ENCODE measurements around the gene ADCYAP1R1. TPM values are rescaled to one million over a fixed set of nuclear protein-coding genes. Genes with fewer than 3 reads are reported as not detected.

ADCYAP1R1 gene
- total and polyA plus RNA-seq, 2 donors (not counting 1 experiment from before 2014, with no cell fraction given), result not detected

DNA sequence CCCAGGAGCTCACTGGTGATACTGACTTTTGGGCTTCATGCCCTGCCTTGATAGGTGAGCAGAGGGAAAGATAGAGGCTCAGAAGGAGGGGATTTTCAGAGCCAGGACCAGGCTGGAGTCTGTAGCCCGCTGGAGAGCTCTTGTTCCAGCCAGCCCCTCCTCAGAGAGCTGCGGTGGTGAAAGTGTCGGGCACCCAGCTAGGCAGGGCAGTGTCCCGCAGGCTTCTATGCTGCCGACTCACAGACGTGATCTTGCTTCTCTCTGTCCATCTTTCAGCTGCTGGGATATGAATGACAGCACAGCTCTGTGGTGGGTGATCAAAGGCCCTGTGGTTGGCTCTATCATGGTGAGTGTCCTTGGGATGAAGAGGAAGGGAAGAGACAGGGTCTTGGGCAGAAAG is 35.2 kb downstream of the ADCYAP1R1 start:
- H3K4me3 ChIP-seq (ENCODE audit: control extremely low read depth in 1 of 5, extremely low read depth in 1 of 5, insufficient read depth in 1 of 5, low read depth in 2 of 5, low read length in 4 of 5), result no peak overlapping the region
- H3K79me2 ChIP-seq (ENCODE audit: control insufficient read depth, insufficient read depth, low read length), result no peaks in the 10 kb centered on the region
- TF ChIP-seq CTCF (IDR thresholded peaks at IDR 0.05), result no peak
- no peak for TF ChIP-seq EZH2 (IDR thresholded peaks at IDR 0.05; ENCODE audit: borderline replicate concordance, insufficient read depth, low read depth, low read length, poor library complexity, severe bottlenecking)
- no peak overlapping the region for H3K27ac ChIP-seq (ENCODE audit: low read length in 2 of 2)
- no peak overlapping the region for H2AFZ ChIP-seq (ENCODE audit: insufficient read depth, low read depth, low read length, poor library complexity, severe bottlenecking)
- H3K36me3 ChIP-seq (replicated peaks in 1 of 2; ENCODE audit: control extremely low read depth in 1 of 2, control insufficient read depth in 1 of 2, extremely low read depth in 1 of 2, insufficient read depth in 2 of 2, low read length in 1 of 2), result no peaks in the 10 kb centered on the region
- WGBS (ENCODE audit: insufficient coverage), result 89% methylated on average over 6 of the region's 6 CpGs
- H3K4me1 Mint-ChIP-seq, result no peaks in the 10 kb centered on the region
- DNase-seq (no peak), ATAC-seq (ENCODE audit: low read depth) (no peak)
- no peak overlapping the region for H3K4me2 ChIP-seq (replicated peaks; ENCODE audit: low read depth, low read length, poor library complexity, severe bottlenecking)
- H3K9ac ChIP-seq (ENCODE audit: low read length), result no peak overlapping the region
- peaks cover 0 to 6% (median 0%) of the 10 kb centered on the region in 3 donors for H3K9me3 ChIP-seq (ENCODE audit: control extremely low read depth in 1 of 3, control insufficient read depth in 2 of 3, insufficient read depth in 1 of 3, low read length in 2 of 3)
- CTCF ChIA-PET, result no interaction called here
- no peaks in the 10 kb centered on the region for H3K9me3 Mint-ChIP-seq (ENCODE audit: insufficient read depth)
- H3K4me1 ChIP-seq (ENCODE audit: control insufficient read depth in 2 of 2, insufficient read depth in 2 of 2, low read length in 2 of 2), result no peaks in the 10 kb centered on the region
- H3K27me3 Mint-ChIP-seq, result peaks cover 10% of the 10 kb centered on the region
- intact Hi-C loops (cut with micrococcal nuclease), result no loop called here
- no peak overlapping the region for H3K4me3 Mint-ChIP-seq
- H4K20me1 ChIP-seq (ENCODE audit: control insufficient read depth, insufficient read depth, low read length, poor library complexity, severe bottlenecking), result no peaks in the 10 kb centered on the region
- POLR2A ChIA-PET, result no interaction called here
- peaks cover 0 to 8% (median 0%) of the 10 kb centered on the region in 4 experiments for H3K27me3 ChIP-seq (replicated peaks in 1 of 4; ENCODE audit: control extremely low read depth in 1 of 4, control insufficient read depth in 3 of 4, insufficient read depth in 4 of 4, low read length in 3 of 4)
- H3K27ac Mint-ChIP-seq, result no peak overlapping the region

DNA sequence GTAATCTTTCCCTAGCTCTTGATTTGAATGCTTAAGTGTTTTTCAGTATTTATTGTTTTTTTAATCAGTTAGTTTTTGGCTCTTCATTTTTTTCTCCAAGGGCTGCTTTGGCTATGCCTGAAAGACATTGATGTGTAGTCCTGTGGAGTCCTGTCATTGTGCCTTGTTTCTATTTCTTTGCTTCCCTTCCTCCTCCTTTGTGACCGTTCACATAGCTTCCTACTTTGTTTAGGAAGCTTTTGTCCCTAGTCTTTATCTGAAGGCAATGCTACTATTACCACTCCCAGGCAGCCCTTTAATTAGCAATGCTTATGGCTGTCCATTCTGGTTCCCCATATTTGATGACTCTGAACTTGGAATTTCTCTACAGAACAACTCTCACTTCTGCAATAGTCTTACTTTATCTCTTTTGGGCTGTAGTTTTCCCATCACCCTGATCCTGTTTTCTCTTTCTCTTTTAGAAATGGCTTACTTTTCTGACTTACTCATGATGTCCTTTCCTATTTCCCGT is 39.9 kb downstream of the ADCYAP1R1 start:
- Histone ChIP-seq H3K79me2 (ENCODE audit: control insufficient read depth, insufficient read depth, low read length) (no peaks in the 10 kb centered on the region), H3K4me2 (replicated peaks; ENCODE audit: low read depth, low read length, poor library complexity, severe bottlenecking) (no peak overlapping the region), H2AFZ (ENCODE audit: insufficient read depth, low read depth, low read length, poor library complexity, severe bottlenecking) (no peak overlapping the region), H3K9me3 (ENCODE audit: control extremely low read depth in 1 of 3, control insufficient read depth in 2 of 3, insufficient read depth in 1 of 3, low read length in 2 of 3) (peaks cover 0 to 3% (median 0%) of the 10 kb centered on the region in 3 donors), H3K27me3 (replicated peaks in 1 of 4; ENCODE audit: control extremely low read depth in 1 of 4, control insufficient read depth in 3 of 4, insufficient read depth in 4 of 4, low read length in 3 of 4) (peaks cover 0 to 4% (median 0%) of the 10 kb centered on the region in 4 experiments), H3K36me3 (replicated peaks in 1 of 2; ENCODE audit: control extremely low read depth in 1 of 2, control insufficient read depth in 1 of 2, extremely low read depth in 1 of 2, insufficient read depth in 2 of 2, low read length in 1 of 2) (no peaks in the 10 kb centered on the region), H4K20me1 (ENCODE audit: control insufficient read depth, insufficient read depth, low read length, poor library complexity, severe bottlenecking) (no peaks in the 10 kb centered on the region), H3K27ac (ENCODE audit: low read length in 2 of 2) (no peak overlapping the region), H3K4me3 (ENCODE audit: control extremely low read depth in 1 of 5, extremely low read depth in 1 of 5, insufficient read depth in 1 of 5, low read depth in 2 of 5, low read length in 4 of 5) (no peak overlapping the region), H3K9ac (ENCODE audit: low read length) (no peak overlapping the region), H3K4me1 (ENCODE audit: control insufficient read depth in 2 of 2, insufficient read depth in 2 of 2, low read length in 2 of 2) (no peaks in the 10 kb centered on the region)
- ChIA-PET CTCF (no interaction called here), POLR2A (no interaction called here)
- no peak for TF ChIP-seq CTCF (IDR thresholded peaks at IDR 0.05)
- no peak for TF ChIP-seq EZH2 (IDR thresholded peaks at IDR 0.05; ENCODE audit: borderline replicate concordance, insufficient read depth, low read depth, low read length, poor library complexity, severe bottlenecking)
- DNase-seq (no peak), ATAC-seq (ENCODE audit: low read depth) (no peak)
- intact Hi-C loops (cut with micrococcal nuclease), result no loop called here
- Mint-ChIP-seq H3K4me1 (no peaks in the 10 kb centered on the region), H3K27me3 (peaks cover 6% of the 10 kb centered on the region), H3K4me3 (no peak overlapping the region), H3K27ac (no peak overlapping the region), H3K9me3 (ENCODE audit: insufficient read depth) (no peaks in the 10 kb centered on the region)
- 17% methylated on average over 1 of the region's 2 CpGs for WGBS (ENCODE audit: insufficient coverage)
